Islet precursor cell (in vitro differentiated cells): ENCODE results near the gene BAIAP2L2.

Source experiments
- DNase-seq: peaks from one replicate; pipeline ENCODE4 v3.0.0-alpha.2; 2018

The BAIAP2L2 gene

GRCh38 chr22:38036392-38037062, 74.0 kb downstream of the BAIAP2L2 start:
- no peak for DNase-seq

- DNase-seq: no peak
These were observed 75.0 kb downstream of the BAIAP2L2 start for GRCh38 chr22:38035530-38035885.
